ENCODE measurements around the gene ADAMTS14.

ADAMTS14 gene

DNA sequence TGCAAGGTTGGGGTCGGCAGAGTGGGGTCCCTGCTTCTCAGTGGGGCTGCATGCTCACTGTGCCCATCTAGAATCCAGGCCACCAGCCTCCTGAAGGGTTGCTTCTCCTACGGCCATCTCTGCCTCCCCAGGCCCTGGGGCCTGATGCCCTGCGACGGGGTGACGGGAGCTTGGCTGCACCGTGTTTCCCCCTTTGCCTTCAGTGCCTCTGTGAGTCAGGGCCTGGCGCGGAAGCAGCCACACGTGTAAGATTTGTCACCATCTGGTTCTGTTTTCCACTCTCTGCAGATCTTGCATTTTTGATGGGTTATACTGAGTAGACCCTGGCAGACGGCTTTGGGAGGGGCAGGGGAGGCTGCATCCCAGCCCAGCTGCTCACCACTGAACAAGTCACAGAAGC is 7.2 kb downstream of the ADAMTS14 start:
- Histone ChIP-seq H3K79me2 (ENCODE audit: control insufficient read depth, low read length) (no peaks in the 10 kb centered on the region), H4K20me1 (ENCODE audit: control insufficient read depth, insufficient read depth, low read depth, low read length) (no peaks in the 10 kb centered on the region), H3K4me3 (ENCODE audit: low read length) (no peak overlapping the region), H3K4me1 (ENCODE audit: control insufficient read depth, low read length) (no peaks in the 10 kb centered on the region), H3K9me2 (replicated peaks; ENCODE audit: control insufficient read depth, low read length) (no peaks in the 10 kb centered on the region), H3K27ac (ENCODE audit: low read depth, low read length) (no peak overlapping the region), H3K36me3 (ENCODE audit: control insufficient read depth, low read length) (no peaks in the 10 kb centered on the region), H3K4me2 (ENCODE audit: low read length) (no peak overlapping the region), H3F3A (ENCODE audit: control insufficient read depth, insufficient read depth) (no peaks in the 10 kb centered on the region), H3K27me3 (ENCODE audit: control insufficient read depth, low read length) (no peaks in the 10 kb centered on the region), H3K9me3 (ENCODE audit: control insufficient read depth, insufficient read depth, low read length) (no peaks in the 10 kb centered on the region)
- TF ChIP-seq EZH2phosphoT487 (IDR thresholded peaks at IDR 0.05; ENCODE audit: borderline replicate concordance, low read length) = no peak
- TF ChIP-seq, protein P1, sequence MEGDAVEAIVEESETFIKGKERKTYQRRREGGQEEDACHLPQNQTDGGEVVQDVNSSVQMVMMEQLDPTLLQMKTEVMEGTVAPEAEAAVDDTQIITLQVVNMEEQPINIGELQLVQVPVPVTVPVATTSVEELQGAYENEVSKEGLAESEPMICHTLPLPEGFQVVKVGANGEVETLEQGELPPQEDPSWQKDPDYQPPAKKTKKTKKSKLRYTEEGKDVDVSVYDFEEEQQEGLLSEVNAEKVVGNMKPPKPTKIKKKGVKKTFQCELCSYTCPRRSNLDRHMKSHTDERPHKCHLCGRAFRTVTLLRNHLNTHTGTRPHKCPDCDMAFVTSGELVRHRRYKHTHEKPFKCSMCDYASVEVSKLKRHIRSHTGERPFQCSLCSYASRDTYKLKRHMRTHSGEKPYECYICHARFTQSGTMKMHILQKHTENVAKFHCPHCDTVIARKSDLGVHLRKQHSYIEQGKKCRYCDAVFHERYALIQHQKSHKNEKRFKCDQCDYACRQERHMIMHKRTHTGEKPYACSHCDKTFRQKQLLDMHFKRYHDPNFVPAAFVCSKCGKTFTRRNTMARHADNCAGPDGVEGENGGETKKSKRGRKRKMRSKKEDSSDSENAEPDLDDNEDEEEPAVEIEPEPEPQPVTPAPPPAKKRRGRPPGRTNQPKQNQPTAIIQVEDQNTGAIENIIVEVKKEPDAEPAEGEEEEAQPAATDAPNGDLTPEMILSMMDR (IDR thresholded peaks at IDR 0.05; ENCODE audit: low read depth, low read length, poor library complexity, severe bottlenecking) = no peak

DNA sequence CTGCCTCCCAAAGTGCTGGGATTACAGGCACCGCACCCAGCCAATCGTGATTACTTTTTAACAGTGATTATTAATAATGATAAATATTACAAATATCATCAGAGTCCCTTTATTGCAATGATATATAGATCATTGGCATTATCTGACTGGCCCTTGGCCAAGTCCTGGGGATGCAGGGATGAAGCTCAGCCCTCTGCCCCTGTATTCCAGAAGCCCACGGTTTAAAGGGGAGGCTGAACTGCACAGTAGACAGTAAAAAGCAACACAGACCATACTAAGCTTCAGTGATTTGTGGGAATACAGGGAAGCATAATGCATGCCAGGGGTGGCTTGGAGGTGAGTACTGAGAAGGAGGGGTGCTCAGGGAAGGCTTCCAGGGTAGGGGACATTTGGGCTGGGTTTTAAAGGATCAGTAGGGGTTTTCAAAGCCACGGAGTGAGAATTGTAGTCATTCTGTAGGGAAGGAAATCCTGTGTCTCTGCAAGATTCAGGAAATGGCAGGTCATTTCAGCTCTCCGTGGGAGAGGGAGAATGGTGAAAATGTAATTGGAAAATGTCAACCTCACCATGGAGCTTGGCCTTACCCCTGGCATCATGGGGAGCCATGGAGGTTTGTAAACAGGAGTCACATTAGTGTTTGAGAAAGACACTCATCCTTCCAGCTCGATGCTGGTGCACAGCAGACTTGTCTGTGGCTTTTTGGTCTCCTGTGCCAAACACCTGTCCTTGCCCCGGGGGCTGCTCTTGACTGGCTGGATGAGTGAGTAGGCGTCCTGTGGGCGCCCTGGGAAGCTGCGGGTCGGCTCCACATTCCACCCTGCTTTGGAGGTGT is 8.8 kb downstream of the ADAMTS14 start:
- Histone ChIP-seq H3K36me3 (ENCODE audit: control insufficient read depth, low read length) (no peaks in the 10 kb centered on the region), H3F3A (ENCODE audit: control insufficient read depth, insufficient read depth) (no peaks in the 10 kb centered on the region), H3K4me3 (ENCODE audit: low read length) (no peak overlapping the region), H3K9me3 (ENCODE audit: control insufficient read depth, insufficient read depth, low read length) (no peaks in the 10 kb centered on the region), H3K79me2 (ENCODE audit: control insufficient read depth, low read length) (no peaks in the 10 kb centered on the region), H3K27me3 (ENCODE audit: control insufficient read depth, low read length) (no peaks in the 10 kb centered on the region), H3K4me2 (ENCODE audit: low read length) (no peak overlapping the region), H3K9me2 (replicated peaks; ENCODE audit: control insufficient read depth, low read length) (no peaks in the 10 kb centered on the region), H4K20me1 (ENCODE audit: control insufficient read depth, insufficient read depth, low read depth, low read length) (no peaks in the 10 kb centered on the region), H3K4me1 (ENCODE audit: control insufficient read depth, low read length) (no peaks in the 10 kb centered on the region), H3K27ac (ENCODE audit: low read depth, low read length) (no peak overlapping the region)
- TF ChIP-seq EZH2phosphoT487 (IDR thresholded peaks at IDR 0.05; ENCODE audit: borderline replicate concordance, low read length) = no peak
- TF ChIP-seq, protein P1 (IDR thresholded peaks at IDR 0.05; ENCODE audit: low read depth, low read length, poor library complexity, severe bottlenecking) = no peak

DNA sequence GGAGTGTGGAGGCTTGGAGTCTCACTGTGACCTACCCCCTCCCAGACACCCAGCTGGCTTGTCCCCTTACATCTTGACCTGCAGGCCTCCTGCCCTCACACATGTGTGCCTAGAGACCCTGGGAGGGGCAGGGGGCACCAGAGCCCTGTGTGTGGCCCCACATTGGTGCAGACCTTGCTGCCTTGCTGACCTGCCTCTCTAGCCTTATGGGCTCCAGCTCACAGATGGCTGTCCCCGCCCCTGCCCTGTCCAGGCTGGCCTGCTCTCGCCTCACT is 9.4 kb downstream of the ADAMTS14 start:
- no peaks in the 10 kb centered on the region for H3F3A ChIP-seq (ENCODE audit: control insufficient read depth, insufficient read depth)
- no peak overlapping the region for H3K4me3 ChIP-seq (ENCODE audit: low read length)
- H3K9me3 ChIP-seq (ENCODE audit: control insufficient read depth, insufficient read depth, low read length) = no peaks in the 10 kb centered on the region

More for the DNA sequence above, 9.4 kb downstream of the ADAMTS14 start:
- Histone ChIP-seq H3K4me2 (ENCODE audit: low read length) (no peak overlapping the region), H3K4me1 (ENCODE audit: control insufficient read depth, low read length) (no peaks in the 10 kb centered on the region), H3K27ac (ENCODE audit: low read depth, low read length) (no peak overlapping the region), H4K20me1 (ENCODE audit: control insufficient read depth, insufficient read depth, low read depth, low read length) (no peaks in the 10 kb centered on the region), H3K36me3 (ENCODE audit: control insufficient read depth, low read length) (no peaks in the 10 kb centered on the region), H3K27me3 (ENCODE audit: control insufficient read depth, low read length) (no peaks in the 10 kb centered on the region), H3K79me2 (ENCODE audit: control insufficient read depth, low read length) (no peaks in the 10 kb centered on the region), H3K9me2 (replicated peaks; ENCODE audit: control insufficient read depth, low read length) (no peaks in the 10 kb centered on the region)
- no peak for TF ChIP-seq EZH2phosphoT487 (IDR thresholded peaks at IDR 0.05; ENCODE audit: borderline replicate concordance, low read length)
- TF ChIP-seq, protein P1 (IDR thresholded peaks at IDR 0.05; ENCODE audit: low read depth, low read length, poor library complexity, severe bottlenecking) = no peak

All from DOHH2 (cell line).